ENCODE measurements around the gene SH2B2. TPM values are rescaled to one million over a fixed set of nuclear protein-coding genes. Genes with fewer than 3 reads are reported as not detected.

Gene SH2B2
- total and polyA plus RNA-seq, 2 experiments from 2014 or later, result 5.6 to 21.9 TPM

GRCh38 chr7:102282465-102283362, 4.0 kb upstream of the SH2B2 start:
- DNase-seq (ENCODE audit: low spot score) (no peak), ATAC-seq (no peak)
- TF ChIP-seq POLR2AphosphoS5 (IDR thresholded peaks at IDR 0.05; ENCODE audit: low read depth), result no peak
- no peak for TF ChIP-seq CREB1 (CRISPR knock-in tag; IDR thresholded peaks at IDR 0.05; ENCODE audit: low read depth)
- no peak for TF ChIP-seq JUNB (IDR thresholded peaks at IDR 0.05; ENCODE audit: unreplicated experiment)
- no peak for TF ChIP-seq NANOG (IDR thresholded peaks at IDR 0.05; ENCODE audit: borderline replicate concordance)
- TF ChIP-seq ZNF114 (CRISPR knock-in tag; IDR thresholded peaks at IDR 0.05), result no peak
- TF ChIP-seq ZNF331 (CRISPR knock-in tag; IDR thresholded peaks at IDR 0.05; ENCODE audit: low read depth), result no peak
- no peak for TF ChIP-seq STAT1 (IDR thresholded peaks at IDR 0.05; ENCODE audit: unreplicated experiment)
- Histone ChIP-seq H4K20me1 (replicated peaks; ENCODE audit: insufficient read depth) (no peaks in the 10 kb centered on the region; the same call in 1 of the 2 replicates), H2AFZ (no peak overlapping the region), H3K27ac (ENCODE audit: low read depth) (no peak overlapping the region), H3K4me2 (no peak overlapping the region), H3K4me1 (ENCODE audit: insufficient read depth) (peaks cover 17% of the 10 kb centered on the region; the same call in 1 of the 2 replicates), H3K79me2 (replicated peaks; ENCODE audit: insufficient read depth) (no peaks in the 10 kb centered on the region; the same call in 1 of the 2 replicates), H3K27me3 (ENCODE audit: insufficient read depth) (peaks cover 10% of the 10 kb centered on the region; the same call in 1 of the 2 replicates), H3F3A (replicated peaks; ENCODE audit: low read depth) (no peaks in the 10 kb centered on the region), H3K36me3 (ENCODE audit: insufficient read depth) (no peaks in the 10 kb centered on the region), H3K9me2 (ENCODE audit: insufficient read depth) (no peaks in the 10 kb centered on the region), H3K4me3 (no peak overlapping the region)
- Mint-ChIP-seq H3K4me1 (peaks cover 20% of the 10 kb centered on the region), H3K36me3 (ENCODE audit: low read depth) (no peaks in the 10 kb centered on the region), H3K27me3 (ENCODE audit: insufficient read depth, low read depth, poor library complexity) (peaks cover 21% of the 10 kb centered on the region), H3K4me3 (no peak overlapping the region), H3K27ac (no peak overlapping the region), H3K9me3 (no peaks in the 10 kb centered on the region; the same call in 2 of the 3 replicates)

DNA sequence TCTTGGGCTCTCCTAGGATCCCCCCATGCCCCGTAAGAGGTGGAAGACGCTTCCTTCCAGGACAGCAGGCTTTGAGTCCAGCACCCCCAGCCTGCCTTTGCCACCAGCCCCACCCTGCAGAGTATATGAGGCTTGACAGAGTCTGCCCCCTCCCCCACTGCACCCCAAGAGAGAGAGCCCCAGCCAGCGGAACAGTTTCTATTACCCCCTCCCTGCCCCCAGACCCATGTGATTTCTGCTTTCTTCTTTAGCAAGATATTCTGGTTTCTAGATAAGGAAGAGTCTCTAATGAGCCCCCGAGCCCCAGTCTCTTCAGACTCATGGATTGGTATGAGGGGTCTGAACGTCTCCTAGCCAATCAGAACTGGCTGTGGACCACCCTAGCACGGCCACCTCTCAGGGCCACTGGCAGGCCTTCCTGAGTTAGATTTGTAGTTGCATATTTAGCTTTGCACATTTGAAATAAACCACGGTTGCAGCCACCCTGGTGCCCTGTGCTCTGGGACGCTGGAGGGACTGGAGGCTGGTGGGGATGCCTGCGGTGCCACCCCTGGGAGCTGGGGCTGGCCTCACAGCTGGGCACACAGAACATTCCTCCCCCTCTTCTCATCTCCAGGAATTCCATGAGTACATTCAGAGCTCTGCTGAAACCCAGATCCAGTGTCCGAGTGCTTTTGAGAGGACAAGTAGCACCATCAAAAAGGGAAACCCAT, 3.0 kb upstream of the SH2B2 start:
- Histone ChIP-seq H3K27me3 (ENCODE audit: insufficient read depth) (peaks cover 16% of the 10 kb centered on the region; the same call in 1 of the 2 replicates), H3F3A (replicated peaks; ENCODE audit: low read depth) (0 out of 2 replicates have a peak, but pooled peaks cover 8% of the 10 kb centered on the region), H3K27ac (ENCODE audit: low read depth) (no peak overlapping the region), H3K79me2 (replicated peaks; ENCODE audit: insufficient read depth) (no peaks in the 10 kb centered on the region; the same call in 1 of the 2 replicates), H3K4me2 (no peak overlapping the region), H3K9me2 (ENCODE audit: insufficient read depth) (no peaks in the 10 kb centered on the region), H3K4me3 (no peak overlapping the region), H4K20me1 (replicated peaks; ENCODE audit: insufficient read depth) (peaks cover 7% of the 10 kb centered on the region), H3K4me1 (ENCODE audit: insufficient read depth) (peaks cover 25% of the 10 kb centered on the region), H2AFZ (no peak overlapping the region), H3K36me3 (ENCODE audit: insufficient read depth) (no peaks in the 10 kb centered on the region)
- Mint-ChIP-seq H3K27ac (no peak overlapping the region), H3K27me3 (ENCODE audit: insufficient read depth, low read depth, poor library complexity) (peaks cover 21% of the 10 kb centered on the region), H3K36me3 (ENCODE audit: low read depth) (peaks cover 3% of the 10 kb centered on the region; the same call in 1 of the 3 replicates), H3K9me3 (no peaks in the 10 kb centered on the region; the same call in 2 of the 3 replicates), H3K4me3 (no peak overlapping the region), H3K4me1 (peaks cover 26% of the 10 kb centered on the region)
- DNase-seq (ENCODE audit: low spot score), result no peak
- TF ChIP-seq, protein P1, sequence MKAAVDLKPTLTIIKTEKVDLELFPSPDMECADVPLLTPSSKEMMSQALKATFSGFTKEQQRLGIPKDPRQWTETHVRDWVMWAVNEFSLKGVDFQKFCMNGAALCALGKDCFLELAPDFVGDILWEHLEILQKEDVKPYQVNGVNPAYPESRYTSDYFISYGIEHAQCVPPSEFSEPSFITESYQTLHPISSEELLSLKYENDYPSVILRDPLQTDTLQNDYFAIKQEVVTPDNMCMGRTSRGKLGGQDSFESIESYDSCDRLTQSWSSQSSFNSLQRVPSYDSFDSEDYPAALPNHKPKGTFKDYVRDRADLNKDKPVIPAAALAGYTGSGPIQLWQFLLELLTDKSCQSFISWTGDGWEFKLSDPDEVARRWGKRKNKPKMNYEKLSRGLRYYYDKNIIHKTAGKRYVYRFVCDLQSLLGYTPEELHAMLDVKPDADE (IDR thresholded peaks at IDR 0.05), result no peak
- TF ChIP-seq, protein P2, sequence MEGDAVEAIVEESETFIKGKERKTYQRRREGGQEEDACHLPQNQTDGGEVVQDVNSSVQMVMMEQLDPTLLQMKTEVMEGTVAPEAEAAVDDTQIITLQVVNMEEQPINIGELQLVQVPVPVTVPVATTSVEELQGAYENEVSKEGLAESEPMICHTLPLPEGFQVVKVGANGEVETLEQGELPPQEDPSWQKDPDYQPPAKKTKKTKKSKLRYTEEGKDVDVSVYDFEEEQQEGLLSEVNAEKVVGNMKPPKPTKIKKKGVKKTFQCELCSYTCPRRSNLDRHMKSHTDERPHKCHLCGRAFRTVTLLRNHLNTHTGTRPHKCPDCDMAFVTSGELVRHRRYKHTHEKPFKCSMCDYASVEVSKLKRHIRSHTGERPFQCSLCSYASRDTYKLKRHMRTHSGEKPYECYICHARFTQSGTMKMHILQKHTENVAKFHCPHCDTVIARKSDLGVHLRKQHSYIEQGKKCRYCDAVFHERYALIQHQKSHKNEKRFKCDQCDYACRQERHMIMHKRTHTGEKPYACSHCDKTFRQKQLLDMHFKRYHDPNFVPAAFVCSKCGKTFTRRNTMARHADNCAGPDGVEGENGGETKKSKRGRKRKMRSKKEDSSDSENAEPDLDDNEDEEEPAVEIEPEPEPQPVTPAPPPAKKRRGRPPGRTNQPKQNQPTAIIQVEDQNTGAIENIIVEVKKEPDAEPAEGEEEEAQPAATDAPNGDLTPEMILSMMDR (conservative IDR thresholded peaks at IDR 0.05; ENCODE audit: low read depth in 2 of 2), result no peak
- TF ChIP-seq JUNB (IDR thresholded peaks at IDR 0.05; ENCODE audit: unreplicated experiment) (no peak), ZNF331 (CRISPR knock-in tag; IDR thresholded peaks at IDR 0.05; ENCODE audit: low read depth) (no peak), POLR2AphosphoS5 (IDR thresholded peaks at IDR 0.05; ENCODE audit: low read depth) (no peak), CREB1 (CRISPR knock-in tag; IDR thresholded peaks at IDR 0.05; ENCODE audit: low read depth) (no peak), EZH2phosphoT487 (IDR thresholded peaks at IDR 0.05; ENCODE audit: unreplicated experiment) (no peak), REST (IDR thresholded peaks at IDR 0.05; ENCODE audit: unreplicated experiment) (no peak), ZNF114 (CRISPR knock-in tag; IDR thresholded peaks at IDR 0.05) (no peak)
- ATAC-seq, result no peak

Data from GM23338 (cell line).